ENCODE data around the gene SLC2A1.
A peak's percentile ranks its signal among the peaks of the same experiment; 100 is the strongest.

Gene SLC2A1

DNA sequence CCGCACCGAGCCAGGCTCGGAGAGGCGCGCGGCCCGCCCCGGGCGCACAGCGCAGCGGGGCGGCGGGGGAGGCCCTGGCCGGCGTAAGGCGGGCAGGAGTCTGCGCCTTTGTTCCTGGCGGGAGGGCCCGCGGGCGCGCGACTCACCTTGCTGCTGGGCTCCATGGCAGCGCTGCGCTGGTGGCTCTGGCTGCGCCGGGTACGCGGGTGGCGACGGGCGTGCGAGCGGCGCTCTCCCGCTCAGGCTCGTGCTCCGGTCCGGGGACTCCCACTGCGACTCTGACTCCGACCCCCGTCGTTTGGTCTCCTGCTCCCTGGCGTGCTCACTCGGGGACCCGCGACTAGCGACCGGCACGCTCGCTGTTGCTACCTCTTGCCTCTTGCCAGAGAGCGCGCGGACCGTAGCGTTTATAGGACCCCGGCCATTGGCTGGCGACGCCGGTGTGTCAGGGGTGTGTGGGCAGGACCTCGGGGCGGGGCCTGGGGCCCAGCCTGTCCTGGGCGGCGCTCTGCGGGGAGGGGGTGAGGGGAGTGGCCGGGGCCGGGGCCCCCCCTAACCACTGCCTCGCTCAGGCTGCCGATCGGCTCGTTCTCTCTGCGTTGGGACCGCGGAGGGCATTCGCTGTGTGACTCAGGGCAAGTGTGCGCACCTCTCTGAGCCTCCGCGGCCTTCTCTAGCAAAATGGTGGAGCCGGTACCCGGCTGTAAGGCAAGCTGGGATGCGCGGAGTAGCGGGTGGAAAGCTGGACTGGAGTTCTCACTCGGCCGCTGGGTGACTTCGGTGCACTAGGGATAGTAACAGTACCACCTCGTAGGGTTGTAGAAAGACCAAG, at the start of gene SLC2A1:
Gene SLC2A1 (minus strand): TSS at position 381 of the 832 bp plus-strand sequence. CDS start 217 bp downstream, at position 164.
- peak; percentile 82 to 91 (median 87) for DNase-seq

GRCh38 chr1:43007377-43008114, 48.9 kb upstream of the SLC2A1 start:
- DNase-seq: no peak

- no peak for DNase-seq
Measured at GRCh38 chr1:43005460-43006361, 47.0 kb upstream of the SLC2A1 start.

DNA sequence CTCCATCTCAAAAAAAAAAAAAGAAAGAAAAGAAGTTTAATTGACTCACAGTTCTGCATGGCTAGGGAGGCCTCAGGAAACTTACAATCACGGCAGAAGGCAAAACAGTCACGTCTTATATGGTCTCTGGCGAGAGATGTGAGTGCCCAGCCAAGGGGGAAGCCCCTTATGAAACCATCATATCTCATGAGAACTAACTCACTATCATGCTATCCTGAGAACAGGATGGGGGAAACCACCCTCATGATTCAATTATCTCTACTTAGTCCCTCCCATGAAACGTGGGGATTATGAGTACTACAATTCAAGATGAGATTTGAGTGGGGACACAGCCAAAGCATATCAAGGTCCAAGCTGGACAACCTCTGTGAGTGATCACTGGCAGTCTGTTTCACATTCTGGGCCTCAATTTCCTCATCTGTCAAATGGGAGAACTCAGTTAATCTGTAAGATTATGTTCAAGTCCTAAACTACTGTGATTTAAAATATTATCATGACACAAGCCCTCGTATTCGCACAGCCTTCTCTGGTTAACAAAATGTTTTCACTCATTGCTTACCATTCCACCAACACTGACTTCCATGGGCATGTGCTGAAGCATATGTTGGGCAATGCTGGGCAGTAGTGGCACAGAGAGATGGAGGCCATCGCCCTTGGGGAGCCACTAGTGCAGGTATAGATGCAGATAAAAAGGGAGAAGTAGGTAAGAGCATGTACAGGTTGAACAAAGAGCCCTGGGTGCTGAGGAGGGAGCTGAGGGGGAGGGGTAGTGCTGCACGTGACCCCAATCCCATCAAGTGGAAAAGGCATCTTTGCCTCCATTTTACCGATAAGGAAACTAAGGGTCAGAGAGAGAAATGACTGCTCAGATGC, 46.2 kb upstream of the SLC2A1 start:
- peak; percentile 3 to 31 (median 13) for DNase-seq

- DNase-seq: no peak
Measured at GRCh38 chr1:43002766-43003165, 44.1 kb upstream of the SLC2A1 start.

DNA sequence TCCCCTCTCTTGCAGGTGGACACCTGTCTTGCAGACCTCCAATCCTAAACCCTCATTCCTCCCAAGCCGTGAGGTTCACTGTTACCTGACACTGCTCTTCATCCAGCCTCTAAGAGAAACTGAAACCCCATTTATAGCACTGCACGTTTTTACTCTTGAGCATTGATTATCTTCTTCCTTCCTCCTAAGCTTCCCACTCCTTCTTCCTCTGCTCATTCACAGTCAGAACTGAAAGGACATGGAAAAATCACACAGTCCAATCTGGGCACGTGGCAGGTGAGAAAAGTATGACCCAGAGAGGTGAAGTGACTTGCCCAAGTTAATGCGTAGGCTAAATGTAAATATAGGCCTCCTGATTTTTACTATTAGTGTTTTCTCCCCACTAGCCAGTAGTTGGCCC, 43.4 kb upstream of the SLC2A1 start:
- no peak for DNase-seq

DNA sequence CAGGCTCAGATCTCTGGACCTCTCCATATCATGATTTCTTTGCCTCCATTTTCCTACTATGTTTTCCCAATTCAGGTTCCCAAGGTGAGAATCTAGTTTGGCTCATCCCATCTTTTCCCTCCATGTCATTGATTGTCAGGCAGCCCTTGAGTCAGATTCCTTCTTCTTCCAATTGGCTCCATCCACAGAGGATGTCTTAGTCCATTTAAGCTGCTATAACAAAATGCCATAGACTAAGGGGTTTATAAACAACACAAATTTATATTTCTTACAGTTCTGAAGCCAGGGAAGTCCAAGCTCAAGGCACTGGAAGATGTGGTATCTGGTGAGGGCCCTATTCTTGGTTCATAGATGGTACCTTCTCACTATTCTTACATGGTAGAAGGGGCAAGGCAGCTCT, 42.8 kb upstream of the SLC2A1 start:
- DNase-seq: no peak

DNA sequence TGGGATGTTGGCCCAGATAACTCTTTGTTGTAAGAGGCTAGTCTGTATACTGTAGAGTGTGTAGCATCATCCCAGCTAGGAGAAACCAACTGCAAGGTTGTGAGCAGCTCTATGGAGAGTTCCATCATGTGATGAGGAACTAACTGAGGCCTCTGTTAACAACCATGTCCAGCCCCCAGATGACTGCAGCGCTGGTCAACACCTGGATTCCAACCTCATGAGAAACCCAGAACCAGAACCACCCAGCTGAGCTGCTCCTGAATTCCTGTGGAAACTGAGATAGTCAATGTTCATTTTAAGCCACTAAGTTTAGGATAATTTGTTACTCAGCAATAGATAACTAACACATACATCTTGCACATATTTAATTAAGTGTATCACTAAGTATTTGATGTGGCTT, 41.6 kb upstream of the SLC2A1 start:
- DNase-seq: no peak

- DNase-seq: no peak
Measured at GRCh38 chr1:42999308-42999707, 40.6 kb upstream of the SLC2A1 start.

GRCh38 chr1:42998386-42998785, 39.7 kb upstream of the SLC2A1 start:
- no peak for DNase-seq

- DNase-seq: no peak
Measured at GRCh38 chr1:42996384-42996970, 37.8 kb upstream of the SLC2A1 start.

- DNase-seq: peak; percentile 54 to 71 (median 58)
Measured at GRCh38 chr1:42993502-42994136, 35.0 kb upstream of the SLC2A1 start.

DNA sequence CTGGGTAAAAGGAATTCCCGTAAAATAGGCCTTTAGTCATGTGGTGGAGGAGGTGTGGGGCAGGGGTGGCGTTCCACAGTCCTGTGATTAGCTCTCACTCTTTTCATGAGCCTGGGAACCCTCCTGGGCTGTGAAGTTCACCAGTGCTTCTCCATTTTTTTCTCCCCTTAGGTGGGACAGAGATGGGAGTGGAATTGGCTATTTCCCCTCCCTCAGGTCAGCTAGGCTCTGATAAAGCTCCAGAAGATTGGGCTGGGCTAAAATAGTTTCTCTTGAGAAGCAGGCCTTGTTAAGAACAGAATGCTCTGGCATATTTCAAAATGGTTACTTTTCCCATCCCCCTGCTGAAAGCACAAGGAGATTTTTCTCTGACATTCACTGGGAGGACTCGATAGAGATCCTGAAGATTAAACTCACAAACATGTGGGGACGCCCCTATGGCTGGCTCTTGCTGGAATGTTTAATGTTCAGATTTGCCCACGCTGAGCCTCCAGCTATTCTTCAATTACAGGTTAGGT, 33.4 kb upstream of the SLC2A1 start:
- no peak for DNase-seq

GRCh38 chr1:42990757-42991346, 32.2 kb upstream of the SLC2A1 start:
- no peak for DNase-seq

GRCh38 chr1:42983693-42984092, 25.0 kb upstream of the SLC2A1 start:
- no peak for DNase-seq

DNA sequence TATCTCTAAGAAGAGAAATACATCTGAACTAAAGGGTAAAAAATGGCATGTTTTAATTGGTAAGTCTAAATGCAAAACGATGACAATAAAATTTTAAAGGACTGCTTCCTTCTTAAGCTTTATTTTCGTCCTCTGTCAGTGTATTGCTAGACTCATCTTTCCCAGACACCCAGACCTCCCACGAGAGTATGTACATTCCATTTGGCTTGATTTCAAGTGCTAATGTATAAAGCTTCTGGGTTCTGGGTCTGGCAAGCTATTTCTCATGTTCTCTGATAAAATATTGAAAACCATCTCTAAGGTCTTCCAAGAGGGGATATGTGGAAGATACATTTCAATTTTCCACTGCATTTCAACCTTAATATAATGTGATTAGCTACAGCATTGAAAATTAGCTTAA, 24.6 kb upstream of the SLC2A1 start:
- DNase-seq: no peak

- DNase-seq: no peak
Measured at GRCh38 chr1:42982641-42983040, 24.0 kb upstream of the SLC2A1 start.

DNA sequence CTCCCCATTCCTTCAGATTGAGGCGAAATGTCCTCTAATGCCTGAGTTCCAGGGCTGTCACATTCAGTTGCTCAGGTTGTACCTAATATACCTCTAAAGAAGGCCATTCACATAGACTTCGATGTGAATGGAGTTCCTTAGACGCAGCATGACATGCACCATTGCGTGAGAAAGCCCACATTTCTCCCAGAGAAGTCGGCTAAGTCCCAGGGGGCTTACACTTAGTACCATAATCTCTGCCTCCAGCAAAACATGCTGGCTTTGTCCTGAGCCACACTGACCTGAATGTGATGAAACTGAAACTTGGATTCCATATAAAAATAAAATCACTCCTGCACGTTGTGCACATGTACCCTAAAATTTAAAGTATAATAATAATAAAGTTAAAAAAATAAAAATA, 23.2 kb upstream of the SLC2A1 start:
- no peak for DNase-seq

GRCh38 chr1:42981255-42981805, 22.7 kb upstream of the SLC2A1 start:
- DNase-seq: no peak

Data from suppressor macrophage treated with lipopolysaccharide for 1 hour (primary cell).